Upper lobe of right lung (tissue), 1 donor: ENCODE data around the gene ADGRD2. TPM values are rescaled to one million over a fixed set of nuclear protein-coding genes. Genes with fewer than 3 reads are reported as not detected.
A peak's percentile ranks its signal among the peaks of the same experiment; 100 is the strongest.

Source experiments
- ATAC-seq: fragments of 200-7000 bp; cut with Tn5 transposase; one replicate; pipeline ENCODE4 v1.9.1; 2020; ENCODE audit warnings: mild to moderate bottlenecking, moderate library complexity
- DNase-seq: peaks from one replicate; pipeline ENCODE4 v3.0.0-alpha.2; 2020
- H3K27ac ChIP-seq: fragments of 200-600 bp; one replicate; pipeline ENCODE4 v1.8.0; 2022
- H3K27me3 ChIP-seq: fragments of 200-600 bp; one replicate; pipeline ENCODE4 v1.8.0; 2022; ENCODE audit warnings: mild to moderate bottlenecking
- H3K36me3 ChIP-seq: fragments of 200-600 bp; one replicate; pipeline ENCODE4 v1.8.0; 2022
- H3K4me1 ChIP-seq: fragments of 200-600 bp; one replicate; pipeline ENCODE4 v1.8.0; 2022
- H3K4me3 ChIP-seq: fragments of 200-600 bp; one replicate; pipeline ENCODE4 v1.8.0; 2022; ENCODE audit warnings: mild to moderate bottlenecking
- H3K9me3 ChIP-seq: fragments of 200-600 bp; one replicate; pipeline ENCODE4 v1.8.0; 2022
- intact Hi-C: fragments of 100-400 bp; cut with DNase I; formaldehyde crosslinking; loops from one replicate; pipeline ENCODE4 v1.11.0; 2022
- total RNA-seq: library from RNA; stranded (reverse); fragmentation: NEBNext Ultra II Directional; extraction: Animal tissue kit (Norgen Biotek cat#: 25700); gene quantifications from one replicate; pipeline ENCODE4 v1.2.1, GENCODE V29; 2021
- TF ChIP-seq, protein P1 (sequence below): fragments of 200-600 bp; IDR thresholded peaks from one replicate; pipeline ENCODE4 v1.8.0; 2022; ENCODE audit warnings: antibody characterized with exemption
- donor health status: DM: no; HTN: yes; CAD: no; lungs with severe emphysema.

ADGRD2 gene
- total RNA-seq, 1 donor from 2014 or later: not detected

DNA sequence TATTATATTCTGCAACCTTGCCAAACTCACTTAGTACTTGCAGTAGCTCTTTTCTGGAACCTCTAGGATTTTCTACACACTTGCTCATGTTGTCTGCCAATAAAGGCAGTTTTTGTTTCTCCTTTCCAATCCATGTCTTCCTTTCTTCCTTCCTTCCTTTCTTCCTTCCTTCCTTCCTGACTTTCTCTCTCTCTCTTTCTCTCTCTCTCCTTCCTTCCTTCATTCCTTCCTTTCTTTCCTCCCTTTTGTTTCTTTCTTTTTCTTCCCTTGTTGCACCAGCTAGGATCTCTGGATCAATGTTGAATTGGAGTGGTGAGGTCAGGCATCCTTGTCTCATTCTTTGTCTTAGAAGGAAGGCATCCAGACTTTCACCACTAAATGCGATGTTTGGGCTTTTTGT is 12.5 kb downstream of the ADGRD2 start:
- Histone ChIP-seq H3K27me3 (no peaks in the 10 kb centered on the region), H3K9me3 (no peaks in the 10 kb centered on the region), H3K36me3 (no peaks in the 10 kb centered on the region), H3K4me1 (no peaks in the 10 kb centered on the region), H3K27ac (no peak overlapping the region), H3K4me3 (no peak overlapping the region)
- TF ChIP-seq, protein P1, sequence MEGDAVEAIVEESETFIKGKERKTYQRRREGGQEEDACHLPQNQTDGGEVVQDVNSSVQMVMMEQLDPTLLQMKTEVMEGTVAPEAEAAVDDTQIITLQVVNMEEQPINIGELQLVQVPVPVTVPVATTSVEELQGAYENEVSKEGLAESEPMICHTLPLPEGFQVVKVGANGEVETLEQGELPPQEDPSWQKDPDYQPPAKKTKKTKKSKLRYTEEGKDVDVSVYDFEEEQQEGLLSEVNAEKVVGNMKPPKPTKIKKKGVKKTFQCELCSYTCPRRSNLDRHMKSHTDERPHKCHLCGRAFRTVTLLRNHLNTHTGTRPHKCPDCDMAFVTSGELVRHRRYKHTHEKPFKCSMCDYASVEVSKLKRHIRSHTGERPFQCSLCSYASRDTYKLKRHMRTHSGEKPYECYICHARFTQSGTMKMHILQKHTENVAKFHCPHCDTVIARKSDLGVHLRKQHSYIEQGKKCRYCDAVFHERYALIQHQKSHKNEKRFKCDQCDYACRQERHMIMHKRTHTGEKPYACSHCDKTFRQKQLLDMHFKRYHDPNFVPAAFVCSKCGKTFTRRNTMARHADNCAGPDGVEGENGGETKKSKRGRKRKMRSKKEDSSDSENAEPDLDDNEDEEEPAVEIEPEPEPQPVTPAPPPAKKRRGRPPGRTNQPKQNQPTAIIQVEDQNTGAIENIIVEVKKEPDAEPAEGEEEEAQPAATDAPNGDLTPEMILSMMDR: no peak
- intact Hi-C loops: no loop called here
- no peak for DNase-seq
- no peak for ATAC-seq

DNA sequence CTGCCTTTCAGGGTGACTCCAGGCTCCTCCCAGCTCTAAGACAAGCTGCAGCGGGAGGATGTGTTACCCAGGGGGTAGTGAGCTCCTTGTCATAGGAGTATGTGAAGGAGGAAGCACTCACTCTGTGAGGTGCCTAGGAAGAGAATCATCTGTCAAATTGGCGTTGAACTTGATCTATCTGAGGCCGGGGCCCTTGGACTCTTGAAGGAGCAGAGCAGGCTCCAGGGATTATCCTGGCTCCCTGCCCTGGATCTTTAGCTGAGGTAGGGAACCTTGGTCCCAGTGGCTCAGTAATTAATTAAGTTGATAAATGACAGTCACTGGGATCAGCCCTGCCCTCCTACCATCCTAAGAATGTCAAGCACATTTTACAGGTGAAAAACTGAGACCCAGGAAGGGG is 15.5 kb downstream of the ADGRD2 start:
- Histone ChIP-seq H3K27ac (no peak overlapping the region), H3K4me3 (no peak overlapping the region), H3K36me3 (no peaks in the 10 kb centered on the region), H3K27me3 (no peaks in the 10 kb centered on the region), H3K4me1 (no peaks in the 10 kb centered on the region), H3K9me3 (no peaks in the 10 kb centered on the region)
- DNase-seq (peak; percentile 20), ATAC-seq (no peak)
- intact Hi-C loops: no loop called here
- TF ChIP-seq, protein P1: no peak

DNA sequence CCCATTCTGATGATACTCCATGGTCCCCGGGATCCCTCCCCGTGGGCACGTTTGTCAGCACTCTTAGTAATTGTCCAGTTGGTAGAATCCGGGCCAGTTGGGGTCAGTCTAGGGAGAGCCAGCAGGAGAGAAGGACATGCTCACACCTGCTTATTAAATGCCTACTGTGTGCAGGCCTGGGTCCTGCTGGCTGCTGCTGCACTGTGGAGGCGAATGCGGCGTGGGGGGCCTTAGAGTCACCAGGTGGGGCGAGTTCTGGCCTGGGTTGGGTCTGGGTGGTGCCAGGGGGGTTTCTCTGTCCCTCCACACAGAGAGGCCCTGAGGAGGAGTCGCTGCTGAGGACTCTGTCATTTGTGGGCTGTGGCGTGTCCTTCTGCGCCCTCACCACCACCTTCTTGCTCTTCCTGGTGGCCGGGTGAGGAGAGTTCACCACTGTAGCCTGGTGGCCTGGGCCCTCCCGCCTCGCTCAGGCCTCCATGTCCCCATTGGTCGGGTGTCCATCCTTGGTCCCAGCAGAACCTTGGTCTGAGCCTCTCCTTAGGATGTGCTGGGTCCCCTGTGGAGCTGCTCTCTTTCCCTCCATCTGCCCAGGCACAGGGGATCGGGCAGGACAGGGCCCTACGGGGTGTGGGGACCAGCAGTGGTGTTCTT is 17.3 kb downstream of the ADGRD2 start:
- Histone ChIP-seq H3K4me1 (no peaks in the 10 kb centered on the region), H3K27ac (no peak overlapping the region), H3K4me3 (no peak overlapping the region), H3K9me3 (no peaks in the 10 kb centered on the region), H3K36me3 (no peaks in the 10 kb centered on the region), H3K27me3 (no peaks in the 10 kb centered on the region)
- TF ChIP-seq, protein P1: no peak
- DNase-seq (peak; percentile 58), ATAC-seq (no peak)
- intact Hi-C loops: no loop called here

DNA sequence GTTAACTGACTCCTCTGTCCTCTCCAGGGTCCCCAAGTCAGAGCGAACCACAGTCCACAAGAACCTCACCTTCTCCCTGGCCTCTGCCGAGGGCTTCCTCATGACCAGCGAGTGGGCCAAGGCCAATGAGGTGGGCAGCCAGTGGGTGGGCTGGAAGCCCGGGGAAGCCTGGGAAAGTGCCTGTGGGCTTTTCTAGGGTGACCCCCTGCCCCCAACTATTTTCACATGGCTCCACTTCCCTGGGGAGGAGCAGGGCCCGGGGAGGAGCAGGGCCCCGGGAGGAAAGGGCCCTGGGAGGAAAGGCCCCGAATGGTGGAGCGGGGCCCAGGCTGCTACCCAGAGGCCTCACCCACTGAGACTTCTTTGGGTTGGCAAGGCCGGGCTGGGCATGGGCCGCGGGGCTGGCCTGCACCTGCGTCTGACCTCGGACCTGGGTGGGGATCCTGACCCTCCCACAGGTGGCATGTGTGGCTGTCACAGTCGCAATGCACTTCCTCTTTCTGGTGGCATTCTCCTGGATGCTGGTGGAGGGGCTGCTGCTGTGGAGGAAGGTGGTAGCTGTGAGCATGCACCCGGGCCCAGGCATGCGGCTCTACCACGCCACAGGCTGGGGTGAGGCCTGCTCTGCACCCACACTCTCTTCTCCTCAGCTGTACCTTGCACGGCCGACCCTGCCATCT is 17.9 kb downstream of the ADGRD2 start:
- H3K9me3 ChIP-seq: no peaks in the 10 kb centered on the region
- intact Hi-C loops: no loop called here
- DNase-seq: peak; percentile 34

DNA sequence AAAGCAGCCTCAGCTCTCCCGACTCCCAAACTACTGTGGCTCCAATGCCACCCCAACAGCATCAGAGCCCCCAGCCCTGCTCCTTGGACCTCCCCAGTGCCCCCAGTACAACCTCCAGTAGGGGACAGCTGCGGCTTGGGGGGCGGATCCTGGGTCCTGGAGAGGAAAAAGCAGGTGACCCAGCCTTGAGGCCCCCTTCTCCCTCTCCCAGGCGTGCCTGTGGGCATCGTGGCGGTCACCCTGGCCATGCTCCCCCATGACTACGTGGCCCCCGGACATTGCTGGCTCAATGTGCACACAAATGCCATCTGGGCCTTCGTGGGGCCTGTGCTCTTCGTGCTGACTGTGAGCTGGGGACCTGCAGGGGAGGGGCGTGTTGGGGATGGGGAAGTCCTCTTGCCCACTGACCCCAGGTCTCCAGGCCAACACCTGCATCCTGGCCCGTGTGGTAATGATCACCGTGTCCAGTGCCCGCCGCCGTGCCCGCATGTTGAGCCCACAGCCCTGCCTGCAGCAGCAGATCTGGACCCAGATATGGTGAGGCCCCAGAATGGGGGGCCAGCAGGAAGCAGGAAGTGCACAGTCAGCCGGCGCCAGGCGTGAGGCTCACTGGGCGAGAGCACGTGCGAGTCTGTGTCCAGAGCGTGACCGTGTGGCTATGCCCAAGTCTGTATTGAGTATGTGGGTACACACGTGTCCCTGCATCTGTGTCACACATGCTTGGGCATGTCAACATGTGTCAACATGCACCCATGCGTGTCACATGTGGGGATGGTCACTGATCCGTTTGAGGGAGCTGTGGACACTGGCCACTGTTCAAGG is 19.0 kb downstream of the ADGRD2 start:
- Histone ChIP-seq H3K4me3 (no peak overlapping the region), H3K9me3 (no peaks in the 10 kb centered on the region), H3K27me3 (no peaks in the 10 kb centered on the region), H3K36me3 (no peaks in the 10 kb centered on the region), H3K27ac (no peak overlapping the region), H3K4me1 (no peaks in the 10 kb centered on the region)
- intact Hi-C loops: no loop called here
- no peak for DNase-seq
- no peak for ATAC-seq
- TF ChIP-seq, protein P1: no peak

More for the DNA sequence above, 17.9 kb downstream of the ADGRD2 start:
- Histone ChIP-seq H3K4me3 (no peak overlapping the region), H3K27ac (no peak overlapping the region), H3K4me1 (no peaks in the 10 kb centered on the region), H3K27me3 (no peaks in the 10 kb centered on the region), H3K36me3 (no peaks in the 10 kb centered on the region)
- no peak for ATAC-seq
- TF ChIP-seq, protein P1: no peak
